GM12892 (cell line): ENCODE measurements around the gene GDPGP1.

Experiments
- POLR2A ChIP-seq: IDR thresholded peaks from 2 replicates; pipeline ENCODE4 v1.6.1; 2011; ENCODE audit warnings: low read depth, low read length, control low read depth
- POLR2AphosphoS5 ChIP-seq: IDR thresholded peaks from 2 replicates; pipeline ENCODE4 v1.6.1; 2011; ENCODE audit warnings: low read depth, low read length, control low read depth
- TAF1 ChIP-seq: IDR thresholded peaks from 2 replicates; pipeline ENCODE4 v1.6.1; 2011; ENCODE audit warnings: low read depth, mild to moderate bottlenecking, control low read depth, low read length, borderline replicate concordance

DNA sequence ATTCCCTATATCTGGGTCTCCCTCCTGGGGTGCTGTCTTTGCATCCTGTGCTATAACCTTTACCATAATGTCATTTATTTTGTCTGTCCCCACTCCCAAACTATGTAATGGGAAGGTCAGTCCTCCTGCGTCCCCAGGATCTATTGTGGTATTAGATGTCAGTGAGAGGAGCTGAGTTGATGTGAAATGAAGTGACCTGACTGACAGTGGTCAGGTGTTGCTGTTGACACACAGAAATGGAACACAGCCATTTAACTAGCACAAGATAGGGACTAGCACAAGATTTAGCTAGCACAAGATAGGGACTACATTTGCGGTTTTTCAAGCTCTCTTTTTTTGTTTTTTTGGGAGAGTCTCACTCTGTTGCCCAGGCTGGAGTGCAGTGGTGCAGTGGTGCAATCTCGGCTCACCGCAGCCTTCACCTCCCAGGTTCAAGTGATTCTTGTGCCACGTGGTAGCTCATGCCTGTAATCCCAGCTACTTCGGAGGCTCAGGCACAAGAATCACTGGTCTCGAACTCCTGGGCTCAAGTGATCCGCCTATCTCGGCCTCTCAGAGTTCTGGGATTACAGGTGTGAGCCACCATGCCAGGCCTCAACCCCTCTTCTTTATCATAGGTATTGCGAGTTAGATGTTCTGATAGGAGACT is 36.6 kb downstream of the GDPGP1 start:
- no peak for TF ChIP-seq POLR2AphosphoS5
- no peak for TF ChIP-seq POLR2A
- no peak for TF ChIP-seq TAF1
